ENCODE measurements around the gene MYO5B.

- TF ChIP-seq EZH2 (IDR thresholded peaks at IDR 0.05; ENCODE audit: borderline replicate concordance, low read length) (no peak), CTCF (conservative IDR thresholded peaks at IDR 0.05 in 1 of 2, IDR thresholded peaks at IDR 0.05 in 1 of 2; ENCODE audit: extremely low read depth in 1 of 2, insufficient read depth in 1 of 2, low read depth in 1 of 2, low read length in 2 of 2) (no peak)
Observed at GRCh38 chr18:50006470-50007046, 188.4 kb downstream of the MYO5B start.

Measured in mammary epithelial cell (primary cell).